Inflammatory macrophage treated with lipopolysaccharide for 1 hour (primary cell): Measurements from ENCODE around the gene LCN12.
A peak's percentile ranks its signal among the peaks of the same experiment; 100 is the strongest.
"Not testable (repeated sequence)": the region's sequence is repeated elsewhere in the genome, so short reads cannot be mapped to it uniquely, and the experiment has no call there.

Experiments used
- DNase-seq, 2 donors: peaks; one replicate each; pipeline ENCODE4 v3.0.0-alpha.2; 2020 to 2022

LCN12 gene

GRCh38 chr9:136991993-136992818 is 40.1 kb downstream of the LCN12 start, which contains the start of gene PAXX:
TSS of gene PAXX (plus strand) at chr9:136992422. CDS start at chr9:136992444, 22 bp downstream.
- DNase-seq = peak; percentile 86 to 92

- DNase-seq = no peak
Observed at GRCh38 chr9:136992819-136993369, 40.8 kb downstream of the LCN12 start.

GRCh38 chr9:136994180-136994887 is 42.3 kb downstream of the LCN12 start:
- DNase-seq = no peak

GRCh38 chr9:136994888-136995230 is 42.8 kb downstream of the LCN12 start:
- DNase-seq = no peak

DNA sequence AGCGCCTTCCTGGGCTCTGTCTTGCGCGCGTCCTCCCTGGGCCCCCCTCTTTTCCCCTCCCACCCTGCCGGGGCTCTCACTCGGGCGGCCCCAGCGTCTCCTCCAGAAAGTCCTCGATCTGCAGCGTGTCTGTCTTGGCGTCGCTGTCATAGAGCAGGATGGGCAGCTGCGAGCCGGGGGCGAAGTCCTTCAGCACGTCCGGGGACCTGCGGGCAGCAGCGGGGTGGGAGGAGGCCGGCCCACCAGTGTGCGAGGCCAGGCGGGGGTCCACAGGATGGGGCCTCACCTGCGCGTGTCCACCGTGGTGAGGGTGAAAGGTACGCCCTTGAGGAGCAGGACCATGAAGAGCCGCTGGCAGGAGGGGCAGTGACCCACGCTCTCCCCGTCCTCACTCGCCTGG is 43.3 kb downstream of the LCN12 start:
- DNase-seq = no peak

GRCh38 chr9:136995772-136996311 is 43.8 kb downstream of the LCN12 start:
- DNase-seq = no peak

DNA sequence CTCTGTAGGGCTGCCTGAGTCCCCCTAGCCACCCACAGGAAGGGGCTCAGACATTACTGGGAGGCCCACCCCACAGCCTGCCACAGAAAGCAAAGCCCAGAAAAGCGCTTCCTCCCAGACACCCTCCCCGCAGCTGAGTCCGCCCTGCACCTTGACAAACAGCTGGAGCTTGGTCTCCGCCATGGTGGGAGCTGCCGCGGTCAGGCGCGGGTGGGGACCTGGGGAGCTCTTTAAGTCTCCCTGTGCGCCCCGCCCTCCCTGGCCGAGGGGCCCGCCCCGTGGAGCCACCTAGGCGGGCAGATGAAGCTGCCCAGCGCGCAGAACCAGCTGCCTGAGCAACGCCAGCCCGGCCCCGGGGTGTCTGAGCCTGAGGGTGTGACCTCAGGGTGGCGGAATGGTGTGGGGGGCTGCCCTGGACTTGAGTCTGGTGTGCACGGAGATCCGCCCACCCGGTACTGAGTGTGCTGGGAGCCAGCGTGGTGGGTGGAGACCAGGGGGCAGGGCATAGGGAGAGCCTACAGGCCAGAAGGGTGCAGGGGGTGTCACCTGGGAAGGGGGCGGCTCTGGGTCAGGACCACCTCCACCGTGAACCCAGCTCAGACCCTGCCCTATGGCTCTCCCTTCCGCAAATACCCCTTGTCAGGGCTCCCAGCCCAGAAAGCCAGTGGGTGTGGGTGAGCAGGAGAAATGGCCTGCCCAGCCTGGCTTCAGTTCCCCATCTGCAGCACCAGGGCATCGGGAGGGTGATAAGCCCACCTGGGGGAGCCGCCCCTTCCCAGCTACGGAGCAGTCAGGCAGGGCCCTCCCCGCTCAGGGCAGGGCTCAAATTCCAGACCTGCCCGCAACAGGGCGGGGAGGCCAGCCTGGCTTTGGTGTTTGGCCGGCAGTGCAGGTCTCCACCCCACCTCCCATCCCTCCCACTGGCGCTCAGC is 44.6 kb downstream of the LCN12 start, which contains the start of gene CLIC3:
TSS of gene CLIC3 (minus strand) at position 208 of the 932 bp plus-strand sequence. CDS start at position 183, 25 bp downstream.
- peak in 1 of 2 donors; percentile 21 for DNase-seq

- no peak for DNase-seq
Observed at GRCh38 chr9:136997371-136997770, 45.3 kb downstream of the LCN12 start.

DNA sequence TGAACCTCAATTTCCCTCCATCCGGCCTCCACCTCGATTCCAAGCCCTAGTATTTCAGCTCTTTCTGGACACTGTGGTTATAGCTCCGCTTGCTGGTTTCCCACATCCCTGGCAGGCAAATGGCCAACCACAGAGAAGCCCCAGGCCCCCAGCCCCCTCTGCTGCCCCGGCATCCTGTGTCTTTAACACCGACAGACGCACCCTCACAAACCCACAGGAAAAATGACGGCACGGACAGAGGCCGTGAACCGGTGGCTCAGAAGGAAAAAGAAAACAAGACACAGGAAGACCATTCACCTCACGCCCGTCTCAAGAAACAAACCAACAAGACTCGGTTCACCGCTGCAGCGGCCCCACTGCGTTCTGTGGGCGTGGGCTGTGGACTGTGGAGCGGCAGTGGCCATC is 45.8 kb downstream of the LCN12 start:
- no peak for DNase-seq

DNA sequence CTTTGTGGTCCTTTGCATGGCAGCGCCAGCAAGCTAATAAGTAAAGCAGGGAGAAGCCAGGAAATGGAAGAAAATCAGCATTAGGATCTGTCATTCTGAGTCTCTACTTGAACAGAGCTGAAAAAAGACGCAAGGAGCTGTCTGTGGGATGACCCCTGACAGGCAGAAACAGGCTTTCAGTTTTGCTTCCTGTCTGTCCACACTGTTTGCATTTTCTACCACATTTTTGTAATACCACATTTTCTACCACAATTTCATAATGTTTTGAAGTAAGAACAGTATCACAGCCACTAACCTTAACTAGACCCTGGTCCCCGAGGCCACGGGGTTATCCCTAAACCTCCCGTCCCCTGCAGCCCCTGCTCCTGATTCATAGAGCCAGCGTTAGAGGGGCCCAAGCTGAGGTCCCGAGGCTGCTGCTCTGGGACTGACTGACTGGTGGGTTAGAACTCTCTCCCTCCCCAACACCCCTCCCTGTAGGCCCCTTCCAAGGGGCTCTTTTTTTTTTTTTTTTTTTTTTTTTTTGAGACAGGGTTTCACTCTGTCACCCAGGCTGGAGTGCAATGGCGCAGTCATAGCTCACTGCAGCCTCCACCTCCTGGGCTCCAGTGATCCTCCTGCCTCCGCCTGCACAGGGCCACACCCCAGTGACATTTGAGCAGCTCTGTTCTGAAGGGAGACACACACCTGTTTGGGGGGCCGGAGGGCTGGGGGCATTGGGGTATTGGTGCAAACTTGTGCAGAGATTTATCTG is 48.3 kb downstream of the LCN12 start:
- peak; percentile 74 to 87 for DNase-seq

GRCh38 chr9:137001857-137002645 is 50.0 kb downstream of the LCN12 start:
- no peak for DNase-seq

- no peak for DNase-seq
Observed at GRCh38 chr9:137002646-137003041, 50.6 kb downstream of the LCN12 start.

DNA sequence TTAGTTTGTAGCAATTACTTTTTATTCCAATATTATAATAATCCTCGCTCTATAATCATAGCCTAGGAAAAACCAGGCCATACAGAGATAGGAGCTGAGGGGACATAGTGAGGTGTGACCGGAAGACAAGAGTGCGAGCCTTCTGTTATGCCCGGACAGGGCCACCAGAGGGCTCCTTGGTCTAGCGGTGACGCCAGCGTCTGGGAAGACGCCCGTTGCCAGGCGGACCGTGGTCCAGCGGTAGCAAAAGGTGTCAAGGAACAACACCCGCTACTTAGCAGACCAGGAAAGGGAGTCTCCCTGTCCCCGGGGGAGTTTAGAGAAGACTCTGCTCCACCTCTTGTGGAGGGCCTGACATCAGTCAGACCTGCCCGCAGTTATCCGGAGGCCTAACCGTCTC is 52.2 kb downstream of the LCN12 start:
- DNase-seq = not testable (repeated sequence)
